Astrocyte (in vitro differentiated cells and primary cell): ENCODE measurements around the gene ARL13B. TPM values are rescaled to one million over a fixed set of nuclear protein-coding genes. Genes with fewer than 3 reads are reported as not detected.

Experiments
- DNase-seq: peaks from one replicate; pipeline ENCODE4 v3.0.0-alpha.2; 2010; ENCODE audit warnings: low read depth
- FAIRE-seq: peaks from 2 replicates; lab custom pipeline; 2011; peaks lifted over from hg19 to GRCh38; lab: Jason Lieb, UNC
- H2AFZ ChIP-seq: 2 replicates; pipeline ENCODE4 v1.6.0; 2012; ENCODE audit warnings: low read depth, low read length, inconsistent platforms
- H3K27ac ChIP-seq: 2 replicates; pipeline ENCODE4 v1.5.1; 2011; ENCODE audit warnings: low read depth, low read length, inconsistent platforms
- H3K27me3 ChIP-seq: 2 replicates; pipeline ENCODE4 v1.6.0; 2011; ENCODE audit warnings: low read length, inconsistent platforms; ENCODE audit not compliant: insufficient read depth
- H3K36me3 ChIP-seq: 2 replicates; pipeline ENCODE4 v1.5.1; 2011; ENCODE audit warnings: low read length, inconsistent platforms; ENCODE audit not compliant: insufficient read depth
- H3K4me1 ChIP-seq: 2 replicates; pipeline ENCODE4 v1.5.1; 2011; ENCODE audit warnings: low read length, inconsistent platforms; ENCODE audit not compliant: insufficient read depth
- H3K4me2 ChIP-seq: 2 replicates; pipeline ENCODE4 v1.6.0; 2012; ENCODE audit warnings: low read length, inconsistent platforms
- H3K4me3 ChIP-seq: 2 replicates; pipeline ENCODE4 v1.5.1; 2011; ENCODE audit warnings: low read depth, mild to moderate bottlenecking, low read length, inconsistent platforms; ENCODE audit not compliant: insufficient read depth
- H3K79me2 ChIP-seq: 2 replicates; pipeline ENCODE4 v1.6.0; 2012; ENCODE audit warnings: mild to moderate bottlenecking, low read length, inconsistent platforms; ENCODE audit not compliant: insufficient read depth
- H3K9ac ChIP-seq: 2 replicates; pipeline ENCODE4 v1.6.0; 2012; ENCODE audit warnings: mild to moderate bottlenecking, low read length, inconsistent platforms
- H3K9me3 ChIP-seq: 2 replicates; pipeline ENCODE4 v1.5.1; 2012; ENCODE audit warnings: low read depth, mild to moderate bottlenecking, low read length, inconsistent platforms; ENCODE audit not compliant: insufficient read depth
- H4K20me1 ChIP-seq: 2 replicates; pipeline ENCODE4 v1.6.0; 2012; ENCODE audit warnings: low read length, inconsistent platforms; ENCODE audit not compliant: insufficient read depth
- H3K27ac Mint-ChIP-seq: one replicate; pipeline ENCODE4 v1.8.0; 2021; ENCODE audit warnings: mild to moderate bottlenecking, mixed read lengths; ENCODE audit not compliant: unreplicated experiment
- H3K27me3 Mint-ChIP-seq: one replicate; pipeline ENCODE4 v1.8.0; 2021; ENCODE audit warnings: low read depth, mixed read lengths; ENCODE audit not compliant: unreplicated experiment
- H3K36me3 Mint-ChIP-seq: one replicate; pipeline ENCODE4 v1.8.0; 2021; ENCODE audit warnings: low read depth, mixed read lengths; ENCODE audit not compliant: unreplicated experiment
- H3K4me1 Mint-ChIP-seq: one replicate; pipeline ENCODE4 v1.8.0; 2021; ENCODE audit warnings: low read depth, mixed read lengths; ENCODE audit not compliant: unreplicated experiment
- H3K4me3 Mint-ChIP-seq: one replicate; pipeline ENCODE4 v1.8.0; 2021; ENCODE audit warnings: mild to moderate bottlenecking, moderate library complexity, mixed read lengths; ENCODE audit not compliant: unreplicated experiment
- H3K9me3 Mint-ChIP-seq: one replicate; pipeline ENCODE4 v1.8.0; 2021; ENCODE audit warnings: mild to moderate bottlenecking, mixed read lengths; ENCODE audit not compliant: unreplicated experiment
- EZH2 ChIP-seq: IDR thresholded peaks from 2 replicates; pipeline ENCODE4 v1.6.1; 2012; ENCODE audit warnings: mild to moderate bottlenecking, low read length, inconsistent platforms; ENCODE audit not compliant: insufficient read depth
- total RNA-seq: library from RNA; stranded (reverse); gene quantifications from 2 replicates; pipeline ENCODE4 v1.2.1, GENCODE V29; 2021
- TF ChIP-seq, protein P1 (sequence below): IDR thresholded peaks from 2 replicates; pipeline ENCODE4 v1.5.1; 2011; ENCODE audit warnings: low read depth, mild to moderate bottlenecking, inconsistent platforms, low read length, moderate library complexity; ENCODE audit not compliant: insufficient read depth

Gene ARL13B
- total RNA-seq, 1 donor from 2014 or later: 9.8 TPM

DNA sequence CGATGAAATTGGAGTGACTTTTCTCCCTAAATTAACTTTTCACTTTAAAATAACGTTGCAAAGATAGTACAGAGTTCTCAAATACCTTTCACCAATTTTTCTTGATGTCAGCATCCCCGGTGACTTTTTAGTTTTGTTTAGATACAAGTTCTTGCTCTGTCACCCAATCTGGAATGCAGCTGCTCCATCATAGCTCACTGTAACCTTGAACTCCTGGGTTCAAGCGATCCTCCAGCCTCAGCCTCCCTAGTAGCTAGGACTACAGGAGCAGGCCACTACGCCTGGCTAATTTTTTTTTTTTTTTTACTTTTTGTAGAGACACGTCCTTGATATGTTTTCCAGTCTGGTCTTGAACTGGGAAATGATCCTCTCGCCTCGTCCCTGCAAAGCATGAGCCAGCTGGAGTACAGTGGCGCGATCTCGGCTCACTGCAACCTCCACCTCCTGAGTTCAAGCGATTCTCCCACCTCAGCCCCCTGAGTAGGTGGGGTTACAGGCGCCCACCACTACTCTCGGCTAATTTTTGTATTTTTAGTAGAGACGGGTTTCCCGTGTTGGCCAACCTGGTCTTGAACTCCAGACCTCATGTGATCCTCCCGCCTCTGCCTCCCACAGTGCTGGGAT lies 83.7 kb downstream of the ARL13B start:
- TF ChIP-seq, protein P1, sequence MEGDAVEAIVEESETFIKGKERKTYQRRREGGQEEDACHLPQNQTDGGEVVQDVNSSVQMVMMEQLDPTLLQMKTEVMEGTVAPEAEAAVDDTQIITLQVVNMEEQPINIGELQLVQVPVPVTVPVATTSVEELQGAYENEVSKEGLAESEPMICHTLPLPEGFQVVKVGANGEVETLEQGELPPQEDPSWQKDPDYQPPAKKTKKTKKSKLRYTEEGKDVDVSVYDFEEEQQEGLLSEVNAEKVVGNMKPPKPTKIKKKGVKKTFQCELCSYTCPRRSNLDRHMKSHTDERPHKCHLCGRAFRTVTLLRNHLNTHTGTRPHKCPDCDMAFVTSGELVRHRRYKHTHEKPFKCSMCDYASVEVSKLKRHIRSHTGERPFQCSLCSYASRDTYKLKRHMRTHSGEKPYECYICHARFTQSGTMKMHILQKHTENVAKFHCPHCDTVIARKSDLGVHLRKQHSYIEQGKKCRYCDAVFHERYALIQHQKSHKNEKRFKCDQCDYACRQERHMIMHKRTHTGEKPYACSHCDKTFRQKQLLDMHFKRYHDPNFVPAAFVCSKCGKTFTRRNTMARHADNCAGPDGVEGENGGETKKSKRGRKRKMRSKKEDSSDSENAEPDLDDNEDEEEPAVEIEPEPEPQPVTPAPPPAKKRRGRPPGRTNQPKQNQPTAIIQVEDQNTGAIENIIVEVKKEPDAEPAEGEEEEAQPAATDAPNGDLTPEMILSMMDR: no peak
- TF ChIP-seq EZH2: no peak
- peaks cover 2% of the 10 kb centered on the region for H3K36me3 Mint-ChIP-seq

DNA sequence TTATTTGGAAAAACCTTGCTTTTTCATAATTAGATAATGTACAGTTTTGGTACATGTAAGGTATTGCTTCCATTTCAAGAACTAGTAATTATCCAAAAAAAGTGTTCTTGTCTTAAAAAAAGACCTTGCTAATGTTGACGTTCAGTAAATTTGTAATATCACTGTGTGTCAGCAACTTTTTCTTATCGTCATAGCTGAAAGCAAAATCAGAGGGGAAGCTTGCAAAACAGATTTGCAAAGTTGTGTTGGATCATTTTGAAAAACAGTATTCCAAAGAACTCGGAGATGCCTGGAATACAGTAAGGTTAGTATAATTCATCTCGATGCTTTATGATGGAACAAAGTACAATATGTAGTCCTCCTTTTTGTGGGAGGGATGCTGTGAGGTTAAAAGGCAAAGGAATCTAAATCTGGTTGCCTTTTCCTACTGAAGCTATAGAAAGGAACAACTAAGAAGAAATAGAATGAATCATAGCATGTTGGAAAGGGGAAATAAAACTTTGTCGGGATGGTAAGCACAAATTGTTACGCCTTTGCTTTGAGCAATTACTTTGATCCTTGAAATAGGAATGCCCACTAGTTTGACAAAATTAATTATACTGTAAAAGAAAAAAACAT lies 84.4 kb downstream of the ARL13B start:
- Histone ChIP-seq H2AFZ (no peak overlapping the region), H3K27ac (no peak overlapping the region), H3K79me2 (peaks cover 26% of the 10 kb centered on the region), H3K9ac (peak overlapping the region; percentile 97), H4K20me1 (no peaks in the 10 kb centered on the region), H3K4me3 (no peak overlapping the region), H3K4me2 (peak overlapping the region; percentile 93), H3K4me1 (peaks cover 7% of the 10 kb centered on the region), H3K27me3 (no peaks in the 10 kb centered on the region), H3K9me3 (no peaks in the 10 kb centered on the region), H3K36me3 (peaks cover 6% of the 10 kb centered on the region)
- no peak for FAIRE-seq
- TF ChIP-seq EZH2: no peak
- TF ChIP-seq, protein P1: no peak
- H3K4me3 Mint-ChIP-seq: peak overlapping the region; percentile 99
- DNase-seq: no peak
- peaks cover 7% of the 10 kb centered on the region for H3K4me1 Mint-ChIP-seq
- no peaks in the 10 kb centered on the region for H3K27me3 Mint-ChIP-seq
- no peaks in the 10 kb centered on the region for H3K9me3 Mint-ChIP-seq
- peaks cover 2% of the 10 kb centered on the region for H3K36me3 Mint-ChIP-seq
- no peak overlapping the region for H3K27ac Mint-ChIP-seq

More for the DNA sequence above, 83.7 kb downstream of the ARL13B start:
- peak overlapping the region; percentile 82 for H2AFZ ChIP-seq
- H3K4me2 ChIP-seq: peak overlapping the region; percentile 93
- H3K27ac Mint-ChIP-seq: peak overlapping the region; percentile 100
- peaks cover 7% of the 10 kb centered on the region for H3K4me1 Mint-ChIP-seq
- peak overlapping the region; percentile 97 for H3K9ac ChIP-seq
- H4K20me1 ChIP-seq: no peaks in the 10 kb centered on the region
- H3K9me3 Mint-ChIP-seq: no peaks in the 10 kb centered on the region
- FAIRE-seq: no peak
- H3K27ac ChIP-seq: peak overlapping the region; percentile 99
- DNase-seq: no peak
- peaks cover 7% of the 10 kb centered on the region for H3K4me1 ChIP-seq
- no peaks in the 10 kb centered on the region for H3K27me3 ChIP-seq
- peak overlapping the region; percentile 95 for H3K4me3 ChIP-seq
- H3K36me3 ChIP-seq: peaks cover 6% of the 10 kb centered on the region
- peaks cover 26% of the 10 kb centered on the region for H3K79me2 ChIP-seq
- H3K9me3 ChIP-seq: no peaks in the 10 kb centered on the region
- no peaks in the 10 kb centered on the region for H3K27me3 Mint-ChIP-seq
- peak overlapping the region; percentile 99 for H3K4me3 Mint-ChIP-seq

DNA sequence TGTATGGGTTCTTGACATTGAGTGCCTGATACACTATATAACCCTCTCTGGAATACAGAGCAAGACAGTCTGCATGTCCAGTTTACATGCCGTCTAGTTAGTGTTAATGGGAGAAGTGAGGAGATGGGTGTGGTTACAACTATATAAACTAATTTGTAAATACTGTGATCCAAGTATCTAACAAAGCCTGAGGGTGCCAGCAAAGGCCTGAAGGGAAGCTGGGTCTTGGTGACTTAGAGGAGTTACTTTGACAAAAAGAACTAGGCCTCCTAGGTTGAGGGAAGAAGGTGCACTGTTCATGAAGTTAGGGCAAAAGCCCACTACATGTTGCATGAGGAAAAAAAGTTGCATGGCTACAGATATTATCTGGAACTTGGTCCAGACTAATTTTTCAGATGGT lies 85.2 kb downstream of the ARL13B start:
- H3K9me3 ChIP-seq: no peaks in the 10 kb centered on the region
- Mint-ChIP-seq H3K4me1 (peaks cover 7% of the 10 kb centered on the region), H3K9me3 (no peaks in the 10 kb centered on the region), H3K27ac (peak overlapping the region; percentile 58), H3K36me3 (peaks cover 2% of the 10 kb centered on the region), H3K27me3 (no peaks in the 10 kb centered on the region), H3K4me3 (no peak overlapping the region)
- no peak for TF ChIP-seq EZH2
- H3K27ac ChIP-seq: no peak overlapping the region
- no peaks in the 10 kb centered on the region for H3K27me3 ChIP-seq
- no peak overlapping the region for H3K9ac ChIP-seq
- DNase-seq (no peak), FAIRE-seq (no peak)
- peak overlapping the region; percentile 13 for H3K4me2 ChIP-seq
- H3K4me3 ChIP-seq: no peak overlapping the region
- peaks cover 27% of the 10 kb centered on the region for H3K79me2 ChIP-seq
- peaks cover 6% of the 10 kb centered on the region for H3K36me3 ChIP-seq
- no peak overlapping the region for H2AFZ ChIP-seq
- H3K4me1 ChIP-seq: peaks cover 7% of the 10 kb centered on the region
- H4K20me1 ChIP-seq: peaks cover under 1% of the 10 kb centered on the region
